ENCODE data around the gene SMAD7.

DNA sequence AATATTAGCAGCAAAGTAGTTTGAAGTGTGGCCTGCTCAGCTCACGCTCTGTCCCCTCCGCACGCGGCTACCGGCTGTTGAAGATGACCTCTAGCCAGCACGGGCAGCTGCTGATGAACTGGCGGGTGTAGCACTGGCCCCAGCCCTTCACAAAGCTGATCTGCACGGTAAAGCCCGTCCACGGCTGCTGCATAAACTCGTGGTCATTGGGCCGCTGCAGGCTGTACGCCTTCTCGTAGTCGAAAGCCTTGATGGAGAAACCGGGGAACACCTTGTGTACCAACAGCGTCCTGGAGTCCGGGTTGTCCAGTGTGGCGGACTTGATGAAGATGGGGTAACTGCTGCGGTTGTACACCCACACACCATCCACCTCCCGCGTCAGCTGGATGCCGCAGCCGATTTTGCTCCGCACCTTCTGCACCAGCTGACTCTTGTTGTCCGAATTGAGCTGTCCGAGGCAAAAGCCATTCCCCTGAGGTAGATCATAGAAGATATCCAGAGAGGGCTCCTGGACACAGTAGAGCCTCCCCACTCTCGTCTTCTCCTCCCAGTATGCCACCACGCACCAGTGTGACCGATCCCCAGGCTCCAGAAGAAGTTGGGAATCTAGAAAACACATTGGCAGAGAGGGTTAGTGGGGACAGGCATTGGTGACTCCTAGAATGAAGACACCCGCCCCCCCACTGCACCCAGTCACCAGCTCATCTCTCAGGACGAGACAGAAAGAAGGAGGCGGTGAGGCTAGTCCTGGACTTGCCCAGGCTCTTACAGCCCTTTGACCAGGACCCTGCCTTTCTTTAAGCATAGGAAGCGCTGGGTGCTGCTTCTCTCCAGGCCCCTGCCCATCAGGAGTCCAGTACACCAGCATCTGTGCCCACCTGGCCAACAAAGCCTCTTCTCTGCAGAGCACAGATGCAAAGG, 29.2 kb downstream of the SMAD7 start:
- TF ChIP-seq ZNF274 (IDR thresholded peaks at IDR 0.05; ENCODE audit: low read depth, low read length) = no peak
- no peak for TF ChIP-seq SUZ12 (IDR thresholded peaks at IDR 0.05; ENCODE audit: extremely low read depth, insufficient read depth, insufficient read length)
